Tibial nerve (tissue), 3 donors: ENCODE results near the gene PPP2R2C.

Experiments used
- CTCF ChIP-seq, 5 experiments: fragments of 200-600 bp in 3 of 5; fragments of 450-650 bp in 2 of 5; sonication (generic) in 3 of 5; IDR thresholded peaks; one replicate each; pipeline ENCODE4 v1.5.1; 2016 to 2019; ENCODE audit warnings: antibody characterized with exemption in 5 of 5, mild to moderate bottlenecking in 3 of 5, moderate library complexity in 2 of 5
- POLR2A ChIP-seq, 2 donors: fragments of 450-650 bp; IDR thresholded peaks; one replicate each; pipeline ENCODE4 v1.6.1; 2017; ENCODE audit warnings: antibody characterized with exemption in 2 of 2, mild to moderate bottlenecking in 2 of 2, moderate library complexity in 2 of 2

GRCh38 chr4:6497796-6498195, 25.4 kb upstream of the PPP2R2C start:
- TF ChIP-seq CTCF (IDR thresholded peaks at IDR 0.05) (no peak), POLR2A (IDR thresholded peaks at IDR 0.05) (no peak)
